DLD1 (cell line): ENCODE results near the gene DENND6A.

Source experiments
- in situ Hi-C: cut with HindIII; loops from 2 replicates; pipeline ENCODE4 v1.10.0; 2017; ENCODE audit warnings: low sequenced_read_pairs

The DENND6A gene

GRCh38 chr3:57582474-57583168 is 110.3 kb downstream of the DENND6A start:
- in situ Hi-C loops: no loop called here

DNA sequence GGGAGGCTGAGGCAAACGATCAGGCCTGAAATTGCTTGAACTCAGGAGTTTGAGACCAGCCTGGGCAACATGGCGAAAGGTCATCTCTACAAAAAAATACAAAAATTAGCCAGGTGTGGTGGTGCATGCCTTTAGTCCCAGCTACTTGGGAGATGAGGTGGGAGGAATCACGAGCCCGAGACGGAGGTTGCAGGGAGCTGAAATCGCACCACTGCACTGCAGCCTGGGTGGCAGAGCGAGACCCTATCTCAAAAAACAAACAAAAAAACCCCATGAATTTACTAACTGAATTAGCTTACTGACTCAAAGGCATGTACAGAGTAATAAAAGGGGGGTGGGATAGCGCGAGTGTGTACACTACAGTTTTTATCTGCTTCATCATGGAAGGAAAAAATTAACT is 115.1 kb downstream of the DENND6A start:
- in situ Hi-C loops: no loop called here

DNA sequence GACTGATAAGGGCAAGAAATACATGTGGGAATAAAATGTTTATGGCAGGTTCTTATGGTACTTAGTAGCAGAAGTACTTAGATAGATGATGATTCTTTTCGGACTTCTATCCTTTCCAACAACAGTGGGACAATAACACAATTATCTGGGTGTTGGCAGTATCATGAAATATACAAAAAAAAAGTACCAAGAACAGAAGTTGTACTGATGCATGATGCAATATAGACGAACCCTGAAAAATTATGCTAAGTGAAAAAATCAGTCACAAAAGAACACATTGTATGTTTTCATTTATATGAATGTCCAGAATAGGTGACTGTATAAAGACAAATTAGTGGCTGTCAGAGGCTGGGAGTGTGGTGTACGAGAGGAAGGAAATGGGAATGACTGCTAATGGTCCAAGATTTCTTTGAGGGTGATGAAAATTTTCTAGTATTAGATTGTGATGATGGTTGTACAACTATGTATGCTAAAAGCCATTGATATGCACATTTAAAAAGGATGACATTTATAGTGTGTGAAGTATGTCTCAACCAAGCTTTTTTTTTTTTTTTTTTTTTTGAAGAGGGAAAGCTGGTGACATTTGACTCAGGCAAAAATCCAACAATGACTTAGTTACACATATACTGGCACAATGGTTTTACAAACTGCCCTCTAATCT is 116.8 kb downstream of the DENND6A start:
- in situ Hi-C loops: no loop called here
